Ovary (tissue), 9 donors: ENCODE measurements around the gene SULT2A1. TPM values are rescaled to one million over a fixed set of nuclear protein-coding genes. Genes with fewer than 3 reads are reported as not detected.
"Not testable (repeated sequence)": the region's sequence is repeated elsewhere in the genome, so short reads cannot be mapped to it uniquely, and the experiment has no call there.

Experiments used
- DNase-seq, 5 donors: peaks; one replicate each; pipeline ENCODE4 v3.0.0-alpha.2; 2019 to 2020
- H3K27ac ChIP-seq, 2 donors: fragments of 200-600 bp; one replicate each; pipeline versions ENCODE4 v1.5.1 to v1.8.0; 2019 to 2022
- H3K27me3 ChIP-seq: fragments of 200-600 bp; one replicate; pipeline ENCODE4 v1.8.0; 2022
- H3K36me3 ChIP-seq: fragments of 200-600 bp; sonication (generic); one replicate; pipeline ENCODE4 v1.5.1; 2019
- H3K4me1 ChIP-seq: one replicate; pipeline ENCODE4 v1.8.1; 2013; ENCODE audit warnings: mild to moderate bottlenecking, moderate library complexity; ENCODE audit not compliant: insufficient read depth
- H3K4me3 ChIP-seq: fragments of 200-600 bp; sonication (generic); one replicate; pipeline ENCODE4 v1.5.1; 2017
- H3K9me3 ChIP-seq, 2 donors: fragments of 200-600 bp in 1 of 2; sonication (generic) in 1 of 2; one replicate each; pipeline versions ENCODE4 v1.5.1 to v1.8.1; 2013 to 2019; ENCODE audit warnings: mild to moderate bottlenecking in 1 of 2, moderate library complexity in 1 of 2
- EP300 ChIP-seq: sonication (generic); formaldehyde crosslinking; IDR thresholded peaks from one replicate; pipeline ENCODE4 v1.6.1; 2017; ENCODE audit warnings: antibody characterized with exemption
- POLR2A ChIP-seq: fragments of 450-650 bp; IDR thresholded peaks from one replicate; pipeline ENCODE4 v1.6.1; 2017; ENCODE audit warnings: antibody characterized with exemption, mild to moderate bottlenecking, moderate library complexity
- WGBS, 3 donors: extraction: QIAGEN DNeasy Blood & Tissue Kit in 1 of 3; methylation state at CpG; one replicate each; pipeline versions ENCODE4 v1.1.5 to v1.1.7; 2013 to 2017; 5-methylcytosine and 5-hydroxymethylcytosine counted together
- intact Hi-C, 4 donors: fragments of 100-400 bp; cut with DNase I; formaldehyde crosslinking; loops; one replicate each; pipeline versions ENCODE4 v1.11.0 to v1.15.1; 2022 to 2023
- polyA plus RNA-seq, 2 donors: library from polyadenylated mRNA; stranded (reverse); fragments of 200-250 nt in 1 of 2; fragments of 350-450 nt in 1 of 2; fragmentation: Illumina TruSeq in 1 of 2; extraction: RNeasy Lipid Tissue Mini Kit (QIAGEN cat#74804) in 1 of 2; gene quantifications; one replicate each; pipeline ENCODE4 v1.2.3, GENCODE V29; 2013 to 2014
- total RNA-seq, 7 donors: library from RNA; depleted of rRNA in 2 of 7; stranded (reverse); fragments of >200 nt in 2 of 7; fragmentation: NEBNext Ultra II Directional in 3 of 7; extraction: Animal tissue kit (Norgen Biotek cat#: 25700) in 3 of 7; gene quantifications; one replicate each; pipeline versions ENCODE4 v1.1.0 to v1.2.4, GENCODE V29; 2016 to 2023
- TF ChIP-seq, protein P1 (sequence below), 3 donors: fragments of 450-650 bp in 2 of 3; fragments of 200-600 bp in 1 of 3; IDR thresholded peaks; one replicate each; pipeline versions ENCODE4 v1.5.1 to v1.8.0; 2016 to 2022; ENCODE audit warnings: antibody characterized with exemption in 3 of 3, mild to moderate bottlenecking in 1 of 3
- donor health status: DM: no; HTN: no; CAD: no; lungs with moderate emphysema.
- donor health status: DM: no; HTN: no; CAD: no.
- donor health status: Bipolar disorder and iron deficiency.
- donor health status: DM: yes; HTN: yes; CAD: no.
- donor health status: DM: no; HTN: no; CAD: no.
- donor health status: DM: yes; HTN: yes; CAD: no.

The SULT2A1 gene
- total and polyA plus RNA-seq, 9 donors = 0.12 to 2.5 (median 0.35) TPM; not detected in 3

DNA sequence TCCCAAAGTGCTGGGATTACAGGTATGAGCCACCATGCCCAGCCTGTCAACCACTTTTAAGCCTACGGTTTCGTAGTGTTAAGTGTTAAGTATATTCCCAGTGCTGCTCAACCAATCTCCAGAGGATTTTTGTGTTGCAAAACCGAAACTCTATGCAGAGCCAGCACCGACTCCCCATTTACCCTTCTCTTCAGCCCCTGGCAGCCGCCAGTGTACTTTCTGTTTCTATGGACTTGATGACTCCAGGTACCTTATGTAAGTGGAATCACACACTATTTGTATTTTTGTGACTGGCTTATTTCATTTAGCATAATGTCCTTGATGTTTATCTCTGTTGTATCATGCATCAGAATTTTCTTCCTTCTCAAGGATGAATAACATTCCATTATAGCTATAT lies 1.1 kb downstream of the SULT2A1 start:
- DNase-seq = no peak
- Histone ChIP-seq H3K4me3 (no peak overlapping the region), H3K36me3 (no peaks in the 10 kb centered on the region), H3K27ac (no peak overlapping the region), H3K9me3 (no peaks in the 10 kb centered on the region), H3K4me1 (no peaks in the 10 kb centered on the region), H3K27me3 (no peaks in the 10 kb centered on the region)
- TF ChIP-seq, protein P1, sequence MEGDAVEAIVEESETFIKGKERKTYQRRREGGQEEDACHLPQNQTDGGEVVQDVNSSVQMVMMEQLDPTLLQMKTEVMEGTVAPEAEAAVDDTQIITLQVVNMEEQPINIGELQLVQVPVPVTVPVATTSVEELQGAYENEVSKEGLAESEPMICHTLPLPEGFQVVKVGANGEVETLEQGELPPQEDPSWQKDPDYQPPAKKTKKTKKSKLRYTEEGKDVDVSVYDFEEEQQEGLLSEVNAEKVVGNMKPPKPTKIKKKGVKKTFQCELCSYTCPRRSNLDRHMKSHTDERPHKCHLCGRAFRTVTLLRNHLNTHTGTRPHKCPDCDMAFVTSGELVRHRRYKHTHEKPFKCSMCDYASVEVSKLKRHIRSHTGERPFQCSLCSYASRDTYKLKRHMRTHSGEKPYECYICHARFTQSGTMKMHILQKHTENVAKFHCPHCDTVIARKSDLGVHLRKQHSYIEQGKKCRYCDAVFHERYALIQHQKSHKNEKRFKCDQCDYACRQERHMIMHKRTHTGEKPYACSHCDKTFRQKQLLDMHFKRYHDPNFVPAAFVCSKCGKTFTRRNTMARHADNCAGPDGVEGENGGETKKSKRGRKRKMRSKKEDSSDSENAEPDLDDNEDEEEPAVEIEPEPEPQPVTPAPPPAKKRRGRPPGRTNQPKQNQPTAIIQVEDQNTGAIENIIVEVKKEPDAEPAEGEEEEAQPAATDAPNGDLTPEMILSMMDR (IDR thresholded peaks at IDR 0.05) = no peak
- TF ChIP-seq POLR2A = no peak
- no peak for TF ChIP-seq EP300
- intact Hi-C loops = no loop called here
- WGBS, 3 donors = 79 to 83% (median 79%) methylated on average over 5 of the region's 5 CpGs

DNA sequence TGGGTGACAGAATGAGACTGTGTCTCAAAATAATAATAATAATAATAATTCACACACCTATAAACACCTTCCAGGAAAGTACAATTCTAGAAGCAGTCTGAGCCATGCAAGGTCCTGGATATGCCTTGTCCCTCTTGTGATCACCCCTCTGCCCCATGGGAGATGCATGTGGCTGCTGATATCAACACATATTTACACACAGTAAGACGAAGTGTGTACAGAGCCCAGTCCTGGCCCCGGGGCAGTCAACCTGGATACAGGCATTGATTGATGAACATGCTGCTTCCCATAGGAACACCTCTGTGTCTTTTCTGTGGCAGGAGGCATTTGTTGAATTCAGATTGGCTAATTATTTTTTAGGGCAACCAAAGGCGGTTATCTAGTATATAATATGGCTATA lies 3.2 kb downstream of the SULT2A1 start:
- Histone ChIP-seq H3K4me3 (no peak overlapping the region), H3K4me1 (no peaks in the 10 kb centered on the region), H3K9me3 (no peaks in the 10 kb centered on the region), H3K36me3 (no peaks in the 10 kb centered on the region), H3K27ac (no peak overlapping the region), H3K27me3 (no peaks in the 10 kb centered on the region)
- 66 to 83% (median 79%) methylated on average over 3 of the region's 3 CpGs for WGBS, 3 donors
- no peak for TF ChIP-seq EP300
- TF ChIP-seq, protein P1 (IDR thresholded peaks at IDR 0.05) = no peak
- no peak for TF ChIP-seq POLR2A
- DNase-seq = no peak
- intact Hi-C loops = no loop called here

DNA sequence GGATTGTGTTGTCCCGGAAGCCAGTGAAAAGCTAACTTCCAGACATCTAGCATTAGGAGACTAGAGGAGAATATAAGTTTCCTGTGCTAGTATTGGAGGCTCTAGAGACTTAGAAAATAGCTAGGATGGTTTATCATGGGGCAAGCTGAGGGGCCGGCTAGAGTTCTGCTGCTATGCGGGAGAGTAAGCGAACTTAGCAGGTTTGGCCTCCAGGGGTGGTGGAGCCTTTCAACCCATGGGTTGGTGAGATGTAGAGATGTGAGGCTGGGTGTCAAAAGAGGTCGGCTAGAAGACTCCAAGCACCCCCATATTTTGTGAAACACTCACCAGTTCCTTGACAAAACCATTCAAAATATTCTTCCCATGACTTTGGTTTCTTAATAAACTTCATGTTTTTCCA lies 4.4 kb downstream of the SULT2A1 start:
- Histone ChIP-seq H3K4me1 (no peaks in the 10 kb centered on the region), H3K36me3 (no peaks in the 10 kb centered on the region), H3K4me3 (no peak overlapping the region), H3K27ac (no peak overlapping the region), H3K27me3 (no peaks in the 10 kb centered on the region), H3K9me3 (no peaks in the 10 kb centered on the region)
- intact Hi-C loops = no loop called here
- TF ChIP-seq POLR2A = no peak
- no peak for TF ChIP-seq EP300
- TF ChIP-seq, protein P1 (IDR thresholded peaks at IDR 0.05) = no peak
- 67 to 79% (median 78%) methylated on average over 5 of the region's 5 CpGs for WGBS, 3 donors
- DNase-seq = no peak

DNA sequence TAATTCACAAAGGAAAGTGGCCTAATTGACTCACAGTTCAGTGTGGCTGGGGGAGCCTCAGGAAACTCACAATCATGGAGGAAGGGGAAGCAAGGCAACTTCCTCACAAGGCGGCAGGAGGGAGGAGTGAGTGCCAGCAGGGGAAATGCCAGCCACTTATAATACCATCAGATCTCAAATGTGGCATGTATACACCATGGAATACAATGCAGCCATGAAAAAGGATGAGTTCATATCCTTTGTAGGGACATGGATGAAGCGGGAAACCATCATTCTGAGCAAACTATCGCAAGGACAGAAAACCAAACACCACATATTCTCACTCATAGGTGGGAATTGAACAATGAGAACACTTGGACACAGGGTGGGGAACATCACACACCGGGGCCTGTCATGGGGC lies 6.7 kb downstream of the SULT2A1 start:
- H3K9me3 ChIP-seq, H3K27me3 ChIP-seq, H3K4me1 ChIP-seq, DNase-seq, H3K4me3 ChIP-seq, H3K27ac ChIP-seq, intact Hi-C loops, H3K36me3 ChIP-seq: not testable (repeated sequence)
- 49 to 89% (median 68%) methylated on average over 4 of the region's 4 CpGs for WGBS, 3 donors

DNA sequence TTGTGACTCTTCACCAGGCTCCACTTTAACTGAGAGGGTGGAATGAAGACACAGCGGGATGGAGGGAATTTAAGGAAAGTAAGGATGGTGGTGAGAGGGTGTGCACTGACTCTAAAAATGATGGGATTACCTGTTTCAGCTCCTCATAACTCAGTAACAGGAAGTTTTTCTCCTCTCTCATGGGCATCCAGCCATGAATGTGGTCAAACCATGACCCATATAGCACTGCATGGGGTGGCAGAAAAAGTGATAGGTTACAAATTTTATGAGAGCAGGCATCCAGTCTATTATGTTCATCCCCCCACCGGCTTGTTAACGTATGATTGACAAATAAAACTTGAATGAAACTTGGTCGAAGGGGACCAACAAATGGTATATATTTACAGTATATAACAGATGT lies 7.2 kb downstream of the SULT2A1 start:
- Histone ChIP-seq H3K4me3 (no peak overlapping the region), H3K9me3 (no peaks in the 10 kb centered on the region), H3K27me3 (no peaks in the 10 kb centered on the region), H3K36me3 (no peaks in the 10 kb centered on the region), H3K27ac (no peak overlapping the region), H3K4me1 (no peaks in the 10 kb centered on the region)
- WGBS, 3 donors = 81 to 96% (median 90%) methylated on average over 4 of the region's 4 CpGs
- TF ChIP-seq POLR2A (no peak), EP300 (no peak)
- TF ChIP-seq, protein P1 (IDR thresholded peaks at IDR 0.05) = no peak
- DNase-seq = no peak
- intact Hi-C loops = no loop called here
